ENCODE measurements around the gene CFAP299.

CFAP299 gene

DNA sequence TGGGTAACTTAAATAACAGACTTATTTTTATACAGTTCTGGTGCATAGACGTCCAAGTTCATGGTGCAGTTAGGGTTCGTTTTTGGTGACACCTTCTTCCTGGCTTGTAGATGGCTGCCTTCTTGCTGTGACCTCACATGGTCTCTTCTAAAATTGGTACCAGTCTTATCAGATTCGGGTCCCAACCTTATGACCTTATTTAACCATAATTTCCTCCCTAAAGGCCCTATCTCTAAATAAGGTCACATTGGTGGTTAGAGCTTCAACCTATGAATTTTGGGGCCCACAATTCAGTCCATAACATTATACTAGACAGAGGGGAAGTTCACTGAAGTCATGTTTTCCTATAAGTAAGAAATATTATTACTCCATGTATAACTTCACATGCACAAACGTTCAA is 128.0 kb downstream of the CFAP299 start:
- no peak for DNase-seq (ENCODE audit: low read depth)
- no peak for TF ChIP-seq CTCF (IDR thresholded peaks at IDR 0.05; ENCODE audit: control insufficient read depth, extremely low read depth, insufficient read depth)
- no peak overlapping the region for H3K4me3 ChIP-seq (ENCODE audit: low read depth, low read length)

DNA sequence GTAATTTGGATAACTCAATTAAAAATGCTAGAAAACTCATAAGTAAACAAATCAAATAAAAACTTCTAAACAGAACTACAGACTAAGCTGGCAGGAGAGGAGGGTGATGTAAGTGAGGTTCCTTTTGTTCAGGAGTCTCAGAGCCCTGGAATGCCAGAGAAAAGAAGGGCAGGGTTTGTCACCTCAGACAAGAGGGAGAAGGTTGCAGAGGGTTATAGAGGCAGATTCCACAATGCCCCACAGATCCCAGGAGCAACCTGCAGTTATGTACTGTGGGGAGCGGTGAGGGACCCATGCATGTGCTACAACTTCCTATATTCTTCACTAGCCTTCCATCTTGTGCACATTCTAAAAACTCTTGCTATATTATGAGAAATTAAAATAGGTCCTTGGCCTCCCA is 129.7 kb downstream of the CFAP299 start:
- TF ChIP-seq CTCF (IDR thresholded peaks at IDR 0.05; ENCODE audit: control insufficient read depth, extremely low read depth, insufficient read depth): no peak
- no peak for DNase-seq (ENCODE audit: low read depth)
- H3K4me3 ChIP-seq (ENCODE audit: low read depth, low read length): no peak overlapping the region

DNA sequence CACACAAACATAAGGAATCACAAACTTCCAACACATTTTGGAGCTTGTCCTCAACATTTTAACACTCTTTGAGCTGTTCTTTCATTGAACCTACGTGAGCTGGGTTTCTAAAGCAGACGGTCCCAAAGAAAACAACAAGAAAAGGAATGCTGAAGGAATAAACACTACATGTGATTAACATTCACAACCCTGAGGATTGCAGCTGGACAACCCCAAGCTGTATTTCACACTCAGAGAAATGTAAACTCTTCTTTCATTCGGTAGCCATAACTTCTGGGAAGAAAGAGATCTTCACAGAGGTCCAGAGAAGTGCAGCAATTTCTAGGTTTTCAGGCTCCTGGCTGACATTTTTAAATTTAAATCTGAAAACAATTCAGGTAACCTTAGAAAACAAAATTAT is 130.2 kb downstream of the CFAP299 start:
- TF ChIP-seq CTCF (IDR thresholded peaks at IDR 0.05; ENCODE audit: control insufficient read depth, extremely low read depth, insufficient read depth): no peak
- H3K4me3 ChIP-seq (ENCODE audit: low read depth, low read length): no peak overlapping the region
- DNase-seq (ENCODE audit: low read depth): no peak

GRCh38 chr4:80466618-80467017 is 131.1 kb downstream of the CFAP299 start:
- H3K4me3 ChIP-seq (ENCODE audit: low read depth, low read length): no peak overlapping the region
- no peak for DNase-seq (ENCODE audit: low read depth)
- TF ChIP-seq CTCF (IDR thresholded peaks at IDR 0.05; ENCODE audit: control insufficient read depth, extremely low read depth, insufficient read depth): no peak

GRCh38 chr4:80471756-80472155 is 136.2 kb downstream of the CFAP299 start:
- no peak for TF ChIP-seq CTCF (IDR thresholded peaks at IDR 0.05; ENCODE audit: control insufficient read depth, extremely low read depth, insufficient read depth)
- 0 out of 2 replicates have a peak overlapping the region, but pooled peaks have one; percentile 8 for H3K4me3 ChIP-seq (ENCODE audit: low read depth, low read length)
- DNase-seq (ENCODE audit: low read depth): peak; percentile 40

DNA sequence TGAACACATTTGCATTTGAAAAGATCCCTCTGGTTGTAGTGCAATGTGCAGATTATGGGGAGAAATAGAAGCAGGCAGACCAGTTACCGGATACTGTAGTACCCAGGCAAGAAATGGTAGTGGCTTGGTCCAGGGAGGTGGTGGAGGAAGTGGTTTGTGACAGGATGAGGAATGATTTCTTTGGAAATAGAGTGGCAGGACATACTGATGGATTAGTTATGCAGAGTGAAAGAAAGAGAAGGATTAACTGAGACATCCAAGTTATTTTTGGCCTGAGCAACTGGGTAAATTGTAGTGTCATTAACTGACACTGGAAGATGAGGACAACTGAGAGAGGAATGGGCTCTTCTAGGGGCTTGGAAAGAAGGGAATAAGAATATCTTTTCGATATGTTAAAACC is 139.7 kb downstream of the CFAP299 start:
- no peak overlapping the region for H3K4me3 ChIP-seq (ENCODE audit: low read depth, low read length)
- no peak for TF ChIP-seq CTCF (IDR thresholded peaks at IDR 0.05; ENCODE audit: control insufficient read depth, extremely low read depth, insufficient read depth)
- DNase-seq (ENCODE audit: low read depth): no peak

DNA sequence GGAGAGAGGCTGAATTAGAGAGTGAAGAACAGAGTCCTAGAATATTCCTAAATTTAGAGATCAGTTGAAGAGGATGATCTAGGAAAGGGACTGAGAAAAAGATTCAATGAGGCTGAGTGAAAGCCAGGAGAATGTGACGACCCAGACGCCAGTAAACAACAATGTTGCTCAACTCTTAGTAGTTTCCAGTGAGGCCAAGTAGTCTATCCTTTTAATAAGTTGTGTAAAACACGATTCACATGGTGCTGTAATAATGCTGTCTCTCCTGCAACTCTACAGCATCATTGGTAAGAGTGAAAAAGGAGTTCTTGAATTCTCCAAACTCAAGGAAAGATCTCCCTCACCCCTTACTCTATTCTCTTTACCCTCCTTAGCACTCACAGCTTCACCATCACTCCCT is 140.3 kb downstream of the CFAP299 start:
- H3K4me3 ChIP-seq (ENCODE audit: low read depth, low read length): no peak overlapping the region
- DNase-seq (ENCODE audit: low read depth): no peak
- TF ChIP-seq CTCF (IDR thresholded peaks at IDR 0.05; ENCODE audit: control insufficient read depth, extremely low read depth, insufficient read depth): no peak
